ENCODE results near the gene TRPM6. TPM values are rescaled to one million over a fixed set of nuclear protein-coding genes. Genes with fewer than 3 reads are reported as not detected.

The TRPM6 gene
- total RNA-seq, 1 donor from 2014 or later: 0.27 TPM

DNA sequence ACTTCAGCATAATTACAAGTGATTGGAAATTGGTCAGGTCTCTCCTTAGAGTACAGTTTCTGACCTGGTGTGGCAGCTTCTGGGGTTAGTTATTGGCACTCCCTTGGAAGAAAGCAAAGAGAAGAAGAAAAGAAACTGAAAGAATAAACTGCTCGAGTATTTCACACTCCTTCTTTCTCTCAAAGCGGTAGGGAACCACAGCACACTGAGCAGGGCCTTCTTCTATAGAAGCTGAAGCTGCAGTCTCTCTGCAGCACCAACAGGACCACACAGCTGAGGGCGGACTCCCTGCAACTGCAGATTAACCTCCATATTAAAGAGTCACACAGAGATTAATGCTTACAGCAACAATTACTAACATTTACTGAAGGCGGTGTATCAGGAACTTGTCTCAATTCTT is 152.0 kb downstream of the TRPM6 start:
- intact Hi-C loops (cut with DNase I): no loop called here
- no peak for DNase-seq
- ATAC-seq (ENCODE audit: poor library complexity): no peak

DNA sequence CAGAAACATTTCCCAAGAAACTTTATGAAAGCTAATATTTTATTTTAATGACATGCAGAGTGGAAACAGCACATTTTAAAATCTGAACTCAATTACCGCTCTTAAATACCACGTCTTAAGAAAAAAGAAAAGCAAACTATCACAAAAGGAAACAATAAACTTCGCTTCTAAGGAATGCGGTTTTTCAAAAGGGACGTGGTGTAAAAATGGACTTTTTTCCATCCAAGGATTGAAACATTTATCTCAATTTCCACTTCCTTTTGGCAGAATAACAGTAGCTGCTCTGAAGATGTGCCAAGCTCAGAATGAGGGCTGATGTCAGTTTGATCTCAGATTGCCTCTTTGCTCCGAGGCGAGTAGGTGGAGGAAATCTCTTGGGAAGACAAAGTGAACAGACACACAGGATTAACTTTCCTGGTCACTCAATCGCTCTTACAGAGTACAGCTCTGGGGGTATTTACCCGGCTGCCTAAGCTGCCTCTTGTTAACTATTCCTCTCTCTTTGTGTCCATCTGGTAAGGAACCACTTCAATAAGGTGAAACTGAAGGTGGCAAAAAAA is 158.5 kb downstream of the TRPM6 start:
- ATAC-seq (ENCODE audit: poor library complexity): no peak
- intact Hi-C loops (cut with DNase I): no loop called here
- DNase-seq: no peak

- intact Hi-C loops (cut with DNase I): no loop called here
- ATAC-seq (ENCODE audit: poor library complexity): no peak
- no peak for DNase-seq
These were observed 159.5 kb downstream of the TRPM6 start for GRCh38 chr9:74728176-74728575.

DNA sequence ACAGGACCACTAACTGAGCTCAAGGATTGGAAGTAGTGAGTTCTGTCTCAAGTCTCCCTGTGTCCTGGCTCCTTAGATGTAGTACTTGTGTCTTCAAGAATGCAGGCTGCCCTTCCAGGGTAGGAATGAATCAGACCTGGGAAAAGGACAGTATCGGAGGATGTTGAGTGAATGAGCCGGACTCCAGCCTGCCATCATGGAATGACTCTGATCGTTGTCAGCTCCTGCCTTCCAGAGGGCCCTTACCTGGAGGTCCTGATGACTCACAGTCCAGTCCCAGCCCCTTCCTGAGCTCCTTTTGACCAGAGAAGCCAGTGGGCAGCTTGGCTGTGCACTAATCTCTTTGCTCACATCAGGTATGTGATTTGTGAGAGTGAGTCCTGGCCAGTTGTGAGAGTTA is 161.1 kb downstream of the TRPM6 start:
- ATAC-seq (ENCODE audit: poor library complexity): no peak
- DNase-seq: no peak
- intact Hi-C loops (cut with DNase I): no loop called here

GRCh38 chr9:74724317-74724716 is 163.4 kb downstream of the TRPM6 start:
- DNase-seq (no peak), ATAC-seq (ENCODE audit: poor library complexity) (no peak)
- intact Hi-C loops (cut with DNase I): no loop called here

GRCh38 chr9:74721696-74722660 is 165.7 kb downstream of the TRPM6 start:
- no peak for DNase-seq
- intact Hi-C loops (cut with DNase I): no loop called here
- ATAC-seq (ENCODE audit: poor library complexity): no peak

- intact Hi-C loops (cut with DNase I): no loop called here
These were observed 168.4 kb downstream of the TRPM6 start for GRCh38 chr9:74719306-74719705.

GRCh38 chr9:74718709-74719108 is 169.0 kb downstream of the TRPM6 start:
- intact Hi-C loops (cut with DNase I): no loop called here
- ATAC-seq (ENCODE audit: poor library complexity): no peak
- no peak for DNase-seq

More at GRCh38 chr9:74719306-74719705, 168.4 kb downstream of the TRPM6 start:
- DNase-seq (no peak), ATAC-seq (ENCODE audit: poor library complexity) (no peak)

DNA sequence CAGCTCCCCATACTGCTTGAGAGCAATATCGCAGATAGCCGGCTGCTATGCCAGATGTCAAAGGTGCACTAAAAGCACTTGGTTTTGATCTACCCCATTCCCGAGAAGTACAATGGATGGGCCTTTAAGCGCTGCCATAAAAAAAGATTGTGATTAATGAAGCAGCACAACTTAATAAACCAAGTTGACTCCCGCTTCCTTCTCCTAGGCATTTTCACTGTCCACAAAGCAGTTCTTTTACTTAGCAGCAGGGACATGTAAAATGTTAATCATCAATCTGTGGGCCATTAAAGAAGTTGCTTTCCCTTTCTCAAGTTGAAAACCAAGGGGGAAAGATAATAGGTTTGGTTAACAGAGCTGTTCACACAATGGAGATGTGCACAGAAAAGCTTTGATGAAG is 176.4 kb downstream of the TRPM6 start:
- intact Hi-C loops (cut with DNase I): no loop called here
- DNase-seq: no peak
- no peak for ATAC-seq (ENCODE audit: poor library complexity)

DNA sequence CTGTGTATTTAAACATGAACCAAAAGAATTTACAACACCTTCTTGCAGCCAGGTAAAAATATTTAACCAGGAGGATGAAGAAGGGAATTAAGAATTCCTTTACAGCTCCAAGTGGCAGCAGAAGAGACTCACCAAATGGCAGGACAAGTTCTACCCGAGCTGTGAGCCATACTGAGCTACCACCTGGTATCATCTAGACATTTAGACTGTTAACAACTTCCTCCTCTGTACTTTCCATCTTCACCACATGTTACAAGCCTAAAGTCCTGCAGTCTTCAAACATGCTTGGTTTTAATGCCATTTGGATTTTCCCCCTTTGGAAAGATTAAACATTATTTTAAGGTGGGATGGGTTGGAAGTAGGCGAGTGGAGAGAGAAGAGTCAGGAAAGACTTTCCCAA is 190.2 kb downstream of the TRPM6 start:
- ATAC-seq (ENCODE audit: poor library complexity) (no peak), DNase-seq (no peak)
- intact Hi-C loops (cut with DNase I): no loop called here

GRCh38 chr9:74696520-74696919 is 191.2 kb downstream of the TRPM6 start:
- intact Hi-C loops (cut with DNase I): no loop called here
- ATAC-seq (ENCODE audit: poor library complexity): no peak
- DNase-seq: no peak

DNA sequence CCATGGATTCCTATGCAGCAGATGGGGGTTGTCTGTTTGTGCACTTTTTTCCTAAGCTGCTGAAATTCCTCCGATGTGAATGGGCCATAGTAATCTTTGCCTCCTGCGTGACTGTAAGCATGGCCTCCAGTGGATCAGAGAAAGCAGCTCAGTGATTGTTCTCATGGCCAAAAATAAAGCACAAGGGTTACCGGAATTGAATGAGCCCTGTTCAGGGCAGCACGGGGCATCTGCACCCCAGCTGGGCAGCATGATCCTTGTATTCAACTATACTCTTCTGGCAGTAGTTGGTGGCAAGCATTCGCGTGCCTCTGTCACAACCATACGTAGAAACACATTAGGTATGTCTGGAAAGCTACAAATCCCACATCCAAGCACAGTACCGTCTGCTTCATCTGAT is 196.7 kb downstream of the TRPM6 start:
- intact Hi-C loops (cut with DNase I): no loop called here
- DNase-seq (no peak), ATAC-seq (ENCODE audit: poor library complexity) (no peak)

GRCh38 chr9:74683322-74683721 is 204.4 kb downstream of the TRPM6 start:
- intact Hi-C loops (cut with DNase I): no loop called here
- ATAC-seq (ENCODE audit: poor library complexity) (no peak), DNase-seq (no peak)

DNA sequence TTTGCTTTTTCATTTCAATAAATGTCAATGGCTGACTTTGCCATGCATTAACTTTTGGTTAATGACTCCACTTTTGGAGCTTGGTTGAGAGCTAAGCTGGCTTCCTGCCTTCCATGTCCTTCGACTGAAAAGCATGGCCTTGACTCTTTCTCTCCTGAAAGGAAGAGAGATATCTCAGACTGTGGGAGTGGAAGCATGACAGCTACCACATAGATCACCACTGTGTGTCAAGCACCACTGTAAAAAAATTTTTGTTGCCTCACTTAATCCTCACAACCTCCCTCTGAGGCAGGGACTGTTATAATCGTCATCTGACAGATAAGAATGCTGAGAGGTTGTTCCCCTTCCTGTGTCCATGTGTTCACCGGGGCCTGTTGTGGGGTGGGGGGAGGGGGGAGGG is 205.8 kb downstream of the TRPM6 start:
- intact Hi-C loops (cut with DNase I): no loop called here
- ATAC-seq (ENCODE audit: poor library complexity) (no peak), DNase-seq (no peak)

GRCh38 chr9:74674077-74674476 is 213.6 kb downstream of the TRPM6 start:
- intact Hi-C loops (cut with DNase I): no loop called here
- DNase-seq (no peak), ATAC-seq (ENCODE audit: poor library complexity) (no peak)

Other genes starting within 250 kb of the TRPM6 start
- gene C9orf40, start 65.0 kb upstream of the TRPM6 start, total RNA-seq: 3.0 TPM
- gene CARNMT1, start 140.4 kb upstream of the TRPM6 start, total RNA-seq: 12.6 TPM
- gene NMRK1, start 200.2 kb upstream of the TRPM6 start, total RNA-seq: 17.3 TPM
- gene OSTF1, start 200.6 kb upstream of the TRPM6 start, total RNA-seq: 20.6 TPM

Data from Right ventricle myocardium superior (tissue), 1 donor.